ENCODE measurements around the gene VHLL. TPM values are rescaled to one million over a fixed set of nuclear protein-coding genes. Genes with fewer than 3 reads are reported as not detected.

Gene VHLL
- total RNA-seq, 4 donors from 2014 or later, result not detected

DNA sequence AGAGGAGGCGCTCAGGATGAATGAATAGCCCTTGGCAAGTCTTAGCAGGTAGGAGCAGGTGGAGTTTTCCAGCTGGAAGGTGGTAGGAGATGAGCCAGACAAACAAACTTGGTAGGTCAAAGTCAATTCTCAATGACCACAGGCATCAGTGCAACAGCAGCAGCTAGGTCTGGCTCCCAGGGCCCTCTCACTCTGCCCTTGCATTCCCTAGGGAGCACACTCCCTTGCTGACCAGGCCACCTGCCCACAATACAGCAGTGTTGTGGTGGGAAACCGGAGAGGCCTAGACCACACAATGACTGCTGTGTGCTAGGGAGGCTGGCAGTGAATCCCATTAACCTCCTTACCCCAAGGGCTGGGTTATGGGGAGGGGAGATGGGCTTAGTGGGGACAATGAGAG lies 38.2 kb downstream of the VHLL start:
- H3K27ac ChIP-seq, result no peak overlapping the region
- TF ChIP-seq POLR2A (IDR thresholded peaks at IDR 0.05), result no peak
- TF ChIP-seq, protein P1, sequence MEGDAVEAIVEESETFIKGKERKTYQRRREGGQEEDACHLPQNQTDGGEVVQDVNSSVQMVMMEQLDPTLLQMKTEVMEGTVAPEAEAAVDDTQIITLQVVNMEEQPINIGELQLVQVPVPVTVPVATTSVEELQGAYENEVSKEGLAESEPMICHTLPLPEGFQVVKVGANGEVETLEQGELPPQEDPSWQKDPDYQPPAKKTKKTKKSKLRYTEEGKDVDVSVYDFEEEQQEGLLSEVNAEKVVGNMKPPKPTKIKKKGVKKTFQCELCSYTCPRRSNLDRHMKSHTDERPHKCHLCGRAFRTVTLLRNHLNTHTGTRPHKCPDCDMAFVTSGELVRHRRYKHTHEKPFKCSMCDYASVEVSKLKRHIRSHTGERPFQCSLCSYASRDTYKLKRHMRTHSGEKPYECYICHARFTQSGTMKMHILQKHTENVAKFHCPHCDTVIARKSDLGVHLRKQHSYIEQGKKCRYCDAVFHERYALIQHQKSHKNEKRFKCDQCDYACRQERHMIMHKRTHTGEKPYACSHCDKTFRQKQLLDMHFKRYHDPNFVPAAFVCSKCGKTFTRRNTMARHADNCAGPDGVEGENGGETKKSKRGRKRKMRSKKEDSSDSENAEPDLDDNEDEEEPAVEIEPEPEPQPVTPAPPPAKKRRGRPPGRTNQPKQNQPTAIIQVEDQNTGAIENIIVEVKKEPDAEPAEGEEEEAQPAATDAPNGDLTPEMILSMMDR (IDR thresholded peaks at IDR 0.05), result no peak
- H3K27me3 ChIP-seq, result no peaks in the 10 kb centered on the region
- H3K36me3 ChIP-seq, result no peaks in the 10 kb centered on the region
- no peak for DNase-seq
- H3K9me3 ChIP-seq, result no peaks in the 10 kb centered on the region
- intact Hi-C loops (cut with DNase I; ENCODE audit: low total_unique reads), result no loop called here
- H3K4me3 ChIP-seq, result no peak overlapping the region
- no peaks in the 10 kb centered on the region for H3K4me1 ChIP-seq

DNA sequence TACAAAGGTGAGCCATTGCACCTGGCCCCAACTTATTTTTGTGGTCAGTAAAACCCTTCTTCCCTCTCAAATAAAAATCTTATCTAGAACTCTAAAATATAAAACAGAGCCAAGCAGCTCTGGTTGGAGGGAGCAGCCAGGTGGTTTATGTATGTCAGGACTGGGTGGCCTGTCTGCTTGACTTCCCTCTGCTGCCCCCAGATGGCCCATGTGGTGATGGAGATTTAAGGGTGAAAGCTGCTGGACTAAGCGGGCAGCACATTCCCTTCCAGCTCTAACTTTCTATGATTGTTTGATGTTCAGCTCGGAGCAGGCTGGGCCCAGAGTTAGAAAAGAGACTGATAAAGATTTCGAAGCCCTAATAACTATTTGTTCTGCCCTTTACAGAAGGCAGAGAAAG lies 39.3 kb downstream of the VHLL start:
- peak in 1 of 2 donors; percentile 47 for DNase-seq
- no peaks in the 10 kb centered on the region for H3K27me3 ChIP-seq

DNA sequence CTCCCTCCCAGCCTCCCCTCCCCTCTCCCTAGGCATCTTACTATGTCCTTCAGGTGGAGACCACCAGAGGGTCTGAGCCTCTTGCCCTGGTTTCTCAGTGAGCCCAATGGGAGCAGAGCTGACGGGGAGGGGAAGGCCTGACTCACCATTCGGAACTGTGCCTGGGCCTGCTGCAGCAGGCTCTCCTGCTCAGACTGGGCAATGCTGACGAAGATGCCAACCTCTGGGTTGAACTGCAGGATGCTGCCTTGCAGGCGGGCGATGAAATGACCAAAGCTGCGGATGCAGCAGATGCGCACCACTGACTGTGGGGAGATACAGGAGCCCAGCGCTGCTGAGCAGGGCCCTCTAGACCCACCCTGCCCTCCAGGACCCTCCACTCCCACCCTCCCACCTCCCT lies 40.2 kb downstream of the VHLL start:
- intact Hi-C loops (cut with DNase I; ENCODE audit: low total_unique reads), result no loop called here
- no peak overlapping the region for H3K4me3 ChIP-seq
- TF ChIP-seq POLR2A (IDR thresholded peaks at IDR 0.05), result no peak
- TF ChIP-seq, protein P1 (IDR thresholded peaks at IDR 0.05), result no peak
- H3K4me1 ChIP-seq, result no peaks in the 10 kb centered on the region
- no peaks in the 10 kb centered on the region for H3K9me3 ChIP-seq
- no peak for DNase-seq
- H3K27ac ChIP-seq, result no peak overlapping the region
- H3K36me3 ChIP-seq, result no peaks in the 10 kb centered on the region
- no peaks in the 10 kb centered on the region for H3K27me3 ChIP-seq

More for the DNA sequence above, 39.3 kb downstream of the VHLL start:
- intact Hi-C loops (cut with DNase I; ENCODE audit: low total_unique reads), result no loop called here
- no peak for TF ChIP-seq POLR2A (IDR thresholded peaks at IDR 0.05)
- TF ChIP-seq, protein P1 (IDR thresholded peaks at IDR 0.05), result peak in 1 of 4 experiments; percentile 13
- Histone ChIP-seq H3K36me3 (no peaks in the 10 kb centered on the region), H3K4me3 (no peak overlapping the region), H3K4me1 (no peaks in the 10 kb centered on the region), H3K9me3 (no peaks in the 10 kb centered on the region), H3K27ac (no peak overlapping the region)

DNA sequence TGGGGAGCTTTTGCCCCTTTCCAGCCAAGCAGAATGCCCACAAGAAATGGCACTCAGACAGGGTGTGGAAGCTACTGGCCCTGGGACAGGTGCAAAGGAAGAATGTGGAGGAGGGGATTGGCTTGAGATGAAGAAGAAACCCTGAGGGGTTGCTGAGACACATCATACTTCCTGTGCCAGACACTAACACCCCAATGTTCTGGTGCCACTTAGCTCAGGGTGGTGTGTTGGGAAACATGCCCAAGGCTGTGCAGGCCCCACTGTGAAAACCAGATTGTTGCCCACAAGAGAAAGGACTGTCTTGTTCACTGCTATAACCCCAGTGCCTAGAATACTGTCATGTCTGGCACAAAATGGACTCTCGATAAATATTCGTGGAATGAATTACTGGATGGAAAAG lies 41.4 kb downstream of the VHLL start:
- TF ChIP-seq, protein P1 (IDR thresholded peaks at IDR 0.05), result no peak
- no peak for TF ChIP-seq POLR2A (IDR thresholded peaks at IDR 0.05)

DNA sequence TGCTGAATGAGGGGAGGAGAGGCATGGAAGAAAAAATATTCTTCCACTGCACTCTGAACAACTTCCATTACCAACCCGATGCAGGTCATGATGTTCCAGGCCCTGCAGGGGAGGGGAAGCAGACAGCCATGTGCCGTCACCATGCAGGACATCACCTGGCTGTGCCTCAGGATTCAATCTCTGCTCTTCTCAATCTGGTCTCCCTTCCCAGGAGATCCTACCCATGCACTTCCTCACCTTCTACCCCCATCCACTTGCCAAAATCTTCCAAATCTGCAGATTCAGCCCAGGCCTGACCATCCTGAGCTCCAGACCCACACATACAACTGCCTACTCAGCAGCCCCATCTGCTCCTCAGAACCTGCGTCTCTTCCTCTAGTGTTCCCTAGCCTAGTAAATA lies 45.5 kb downstream of the VHLL start:
- intact Hi-C loops (cut with DNase I; ENCODE audit: low total_unique reads), result no loop called here
- H3K36me3 ChIP-seq, result no peaks in the 10 kb centered on the region

More for the DNA sequence above, 41.4 kb downstream of the VHLL start:
- H3K27me3 ChIP-seq, result no peaks in the 10 kb centered on the region
- H3K4me1 ChIP-seq, result no peaks in the 10 kb centered on the region
- no peak overlapping the region for H3K27ac ChIP-seq
- no peak for DNase-seq
- intact Hi-C loops (cut with DNase I; ENCODE audit: low total_unique reads), result no loop called here
- no peaks in the 10 kb centered on the region for H3K9me3 ChIP-seq
- no peak overlapping the region for H3K4me3 ChIP-seq
- H3K36me3 ChIP-seq, result no peaks in the 10 kb centered on the region

More for the DNA sequence above, 45.5 kb downstream of the VHLL start:
- DNase-seq, result no peak
- TF ChIP-seq POLR2A (IDR thresholded peaks at IDR 0.05), result no peak
- TF ChIP-seq, protein P1 (IDR thresholded peaks at IDR 0.05), result no peak
- Histone ChIP-seq H3K27me3 (no peaks in the 10 kb centered on the region), H3K27ac (no peak overlapping the region), H3K4me1 (no peaks in the 10 kb centered on the region), H3K9me3 (no peaks in the 10 kb centered on the region), H3K4me3 (no peak overlapping the region)

Data from uterus (tissue), 4 donors.